Gastroesophageal sphincter (tissue), 3 donors: ENCODE data around the gene MLXIP.

Source experiments
- EP300 ChIP-seq: sonication (generic); formaldehyde crosslinking; IDR thresholded peaks from one replicate; pipeline ENCODE4 v1.6.1; 2017; ENCODE audit warnings: antibody characterized with exemption, mild to moderate bottlenecking
- POLR2A ChIP-seq, 2 donors: fragments of 450-650 bp; IDR thresholded peaks; one replicate each; pipeline ENCODE4 v1.6.1; 2017; ENCODE audit warnings: antibody characterized with exemption in 2 of 2, mild to moderate bottlenecking in 2 of 2, moderate library complexity in 1 of 2
- POLR2AphosphoS5 ChIP-seq: sonication (generic); formaldehyde crosslinking; IDR thresholded peaks from one replicate; pipeline ENCODE4 v1.6.1; 2017; ENCODE audit warnings: antibody characterized with exemption
- TF ChIP-seq, protein P1 (sequence below), 4 experiments: fragments of 200-600 bp in 2 of 4; fragments of 450-650 bp in 2 of 4; sonication (generic) in 1 of 4; IDR thresholded peaks; one replicate each; pipeline ENCODE4 v1.5.1; 2017 to 2019; ENCODE audit warnings: antibody characterized with exemption in 4 of 4, mild to moderate bottlenecking in 2 of 4, moderate library complexity in 2 of 4

DNA sequence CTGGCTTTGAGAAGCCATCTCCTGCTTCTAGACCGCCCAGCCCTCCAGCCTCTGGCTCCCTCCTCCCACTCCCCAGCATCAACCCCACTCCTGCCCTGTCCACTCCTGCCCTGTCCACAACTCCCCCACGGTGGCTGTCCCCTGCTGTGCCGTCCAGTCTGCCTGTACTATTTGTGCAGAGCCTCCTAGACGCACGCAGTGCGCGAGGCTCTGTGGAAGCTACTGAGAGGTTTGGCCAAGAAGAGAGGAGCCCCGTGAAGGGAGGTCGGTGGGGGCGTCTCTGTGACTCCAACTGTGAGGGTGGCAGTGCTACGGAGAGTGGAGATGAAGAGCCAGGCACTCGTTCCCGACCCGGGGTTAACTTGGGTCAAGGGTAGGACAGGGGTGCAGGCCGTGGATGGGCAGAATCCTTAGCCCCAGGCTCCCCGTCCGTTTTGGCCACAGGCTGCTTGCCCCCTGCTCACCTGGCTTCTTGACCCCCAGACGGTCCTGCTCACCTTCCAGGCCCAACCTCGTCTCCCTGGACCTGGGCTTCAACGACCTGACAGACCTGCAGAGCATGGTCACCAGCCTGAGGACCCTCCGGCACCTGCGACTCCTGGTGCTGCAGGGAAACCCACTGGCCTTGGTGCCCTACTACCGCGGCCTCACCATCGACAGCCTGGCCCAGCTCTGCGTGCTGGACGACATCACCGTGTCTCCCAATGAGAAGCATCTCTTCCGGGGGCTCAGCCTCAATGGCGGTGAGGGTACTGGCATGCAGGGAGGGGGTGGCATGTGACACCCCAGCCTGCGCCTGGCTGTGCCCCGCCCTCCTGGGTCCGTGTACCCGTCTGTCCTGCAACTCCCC lies 111.3 kb downstream of the MLXIP start:
- TF ChIP-seq, protein P1, sequence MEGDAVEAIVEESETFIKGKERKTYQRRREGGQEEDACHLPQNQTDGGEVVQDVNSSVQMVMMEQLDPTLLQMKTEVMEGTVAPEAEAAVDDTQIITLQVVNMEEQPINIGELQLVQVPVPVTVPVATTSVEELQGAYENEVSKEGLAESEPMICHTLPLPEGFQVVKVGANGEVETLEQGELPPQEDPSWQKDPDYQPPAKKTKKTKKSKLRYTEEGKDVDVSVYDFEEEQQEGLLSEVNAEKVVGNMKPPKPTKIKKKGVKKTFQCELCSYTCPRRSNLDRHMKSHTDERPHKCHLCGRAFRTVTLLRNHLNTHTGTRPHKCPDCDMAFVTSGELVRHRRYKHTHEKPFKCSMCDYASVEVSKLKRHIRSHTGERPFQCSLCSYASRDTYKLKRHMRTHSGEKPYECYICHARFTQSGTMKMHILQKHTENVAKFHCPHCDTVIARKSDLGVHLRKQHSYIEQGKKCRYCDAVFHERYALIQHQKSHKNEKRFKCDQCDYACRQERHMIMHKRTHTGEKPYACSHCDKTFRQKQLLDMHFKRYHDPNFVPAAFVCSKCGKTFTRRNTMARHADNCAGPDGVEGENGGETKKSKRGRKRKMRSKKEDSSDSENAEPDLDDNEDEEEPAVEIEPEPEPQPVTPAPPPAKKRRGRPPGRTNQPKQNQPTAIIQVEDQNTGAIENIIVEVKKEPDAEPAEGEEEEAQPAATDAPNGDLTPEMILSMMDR (IDR thresholded peaks at IDR 0.05): no peak
- TF ChIP-seq POLR2A (IDR thresholded peaks at IDR 0.05) (no peak), EP300 (no peak), POLR2AphosphoS5 (no peak)
